ENCODE data around the gene TMEFF2. TPM values are rescaled to one million over a fixed set of nuclear protein-coding genes. Genes with fewer than 3 reads are reported as not detected.
A peak's percentile ranks its signal among the peaks of the same experiment; 100 is the strongest.

The TMEFF2 gene
- total and polyA plus RNA-seq, 10 of the 15 experiments (the other 5 are each of a cell fraction or from before 2014, with no cell fraction given): not detected

DNA sequence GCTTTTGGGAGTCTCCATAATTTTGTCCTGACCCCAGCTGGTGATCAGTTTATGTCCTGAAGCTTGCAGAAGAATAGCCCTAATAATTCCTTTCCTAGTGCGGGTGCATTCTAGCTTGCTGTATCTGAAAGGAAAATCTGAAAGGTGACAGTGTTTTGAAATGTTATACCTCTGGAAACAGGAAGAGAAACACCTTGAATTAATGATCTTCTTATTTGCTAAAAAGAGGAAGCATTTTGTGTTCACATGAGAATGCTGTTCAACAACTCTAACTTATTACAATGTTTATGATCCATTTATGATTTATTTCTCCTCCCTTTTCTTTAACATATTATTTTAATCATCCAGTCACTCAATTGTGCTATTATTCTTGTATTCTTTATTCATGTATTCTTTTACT is 280.9 kb downstream of the TMEFF2 start:
- FAIRE-seq (no peak), DNase-seq (ENCODE audit: low read depth, low spot score) (no peak), ATAC-seq (peak; percentile 22; the same call in 2 of the 3 replicates)
- Histone ChIP-seq H3K9ac (ENCODE audit: control insufficient read depth, insufficient read depth, low read length) (no peak overlapping the region), H3K4me1 (ENCODE audit: control insufficient read depth, insufficient read depth, low read length) (no peaks in the 10 kb centered on the region), H3K4me3 (no peak overlapping the region), H2AFZ (ENCODE audit: control insufficient read depth, low read depth, low read length) (no peak overlapping the region), H3K27me3 (replicated peaks in 1 of 2; ENCODE audit: control insufficient read depth in 2 of 2, insufficient read depth in 2 of 2, low read length in 1 of 2) (peaks cover 0 to 4% of the 10 kb centered on the region in 2 experiments; a peak in 1 of 4 replicates), H4K20me1 (ENCODE audit: control insufficient read depth, insufficient read depth) (no peaks in the 10 kb centered on the region), H3K36me3 (ENCODE audit: control insufficient read depth in 2 of 2, insufficient read depth in 2 of 2, low read length in 1 of 2) (no peaks in the 10 kb centered on the region), H3K27ac (ENCODE audit: control insufficient read depth, insufficient read depth) (no peak overlapping the region), H3K9me3 (replicated peaks; ENCODE audit: control insufficient read depth, insufficient read depth, low read length) (no peaks in the 10 kb centered on the region; the same call in 2 of the 3 replicates), H3K4me2 (ENCODE audit: control insufficient read depth, insufficient read depth) (no peak overlapping the region), H3K79me2 (ENCODE audit: control insufficient read depth, insufficient read depth, low read length) (no peaks in the 10 kb centered on the region)
- SMC1A ChIA-PET (ENCODE audit: uncharacterized antibody, unreplicated experiment): interaction anchor here (0.5 to 4.7 kb wide), 11 partner anchors 9 to 1275 kb away, joined by 3 to 21 read pairs (median 3); no protein-coding TSS in a partner anchor
- POLR2A ChIA-PET: interaction anchor here (0.6 to 1.1 kb wide), 3 partner anchors 29 to 235 kb away, joined by 3 to 5 read pairs (median 3); no protein-coding TSS in a partner anchor
- in situ Hi-C loops (cut with MboI): no loop called here
- RAD21 ChIA-PET (ENCODE audit: unreplicated experiment): interaction anchor here (1.2 to 1.5 kb wide), 6 partner anchors 8 to 42 kb away, joined by 3 to 4 read pairs (median 3); no protein-coding TSS in a partner anchor
- CTCF ChIA-PET: interaction anchor here (0.7 to 3.4 kb wide), 5 partner anchors 17 to 249 kb away, joined by 3 to 13 read pairs (median 3); no protein-coding TSS in a partner anchor
- WGBS (ENCODE audit: insufficient coverage, insufficient replicate concordance, low lambda C conversion rate, missing lambda C conversion rate): 50% methylated on average over 1 of the region's 1 CpG
- no TSS peak for BruUV-seq (replicated peaks)
- intact Hi-C loops (cut with micrococcal nuclease; ENCODE audit: unreplicated experiment): no loop called here
- TF ChIP-seq, protein P1, sequence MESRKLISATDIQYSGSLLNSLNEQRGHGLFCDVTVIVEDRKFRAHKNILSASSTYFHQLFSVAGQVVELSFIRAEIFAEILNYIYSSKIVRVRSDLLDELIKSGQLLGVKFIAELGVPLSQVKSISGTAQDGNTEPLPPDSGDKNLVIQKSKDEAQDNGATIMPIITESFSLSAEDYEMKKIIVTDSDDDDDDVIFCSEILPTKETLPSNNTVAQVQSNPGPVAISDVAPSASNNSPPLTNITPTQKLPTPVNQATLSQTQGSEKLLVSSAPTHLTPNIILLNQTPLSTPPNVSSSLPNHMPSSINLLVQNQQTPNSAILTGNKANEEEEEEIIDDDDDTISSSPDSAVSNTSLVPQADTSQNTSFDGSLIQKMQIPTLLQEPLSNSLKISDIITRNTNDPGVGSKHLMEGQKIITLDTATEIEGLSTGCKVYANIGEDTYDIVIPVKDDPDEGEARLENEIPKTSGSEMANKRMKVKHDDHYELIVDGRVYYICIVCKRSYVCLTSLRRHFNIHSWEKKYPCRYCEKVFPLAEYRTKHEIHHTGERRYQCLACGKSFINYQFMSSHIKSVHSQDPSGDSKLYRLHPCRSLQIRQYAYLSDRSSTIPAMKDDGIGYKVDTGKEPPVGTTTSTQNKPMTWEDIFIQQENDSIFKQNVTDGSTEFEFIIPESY (IDR thresholded peaks at IDR 0.05): no peak
- TF ChIP-seq KAT2A (conservative IDR thresholded peaks at IDR 0.05; ENCODE audit: control insufficient read depth, low read depth, low read length) (no peak), MTA2 (IDR thresholded peaks at IDR 0.05; ENCODE audit: low read depth) (peak; percentile 44; the same call in 1 of the 2 replicates), SIX5 (IDR thresholded peaks at IDR 0.05; ENCODE audit: low read depth, low read length, severe bottlenecking) (no peak), ESRRA (IDR thresholded peaks at IDR 0.05; ENCODE audit: low read length) (no peak), SPI1 (IDR thresholded peaks at IDR 0.05; ENCODE audit: borderline replicate concordance, insufficient read depth, low read depth, low read length) (peak; percentile 19; the same call in 1 of the 2 replicates), CHD2 (IDR thresholded peaks at IDR 0.05; ENCODE audit: borderline replicate concordance, low read depth, low read length) (no peak), PML (IDR thresholded peaks at IDR 0.05; ENCODE audit: low read length) (no peak), ZBED1 (IDR thresholded peaks at IDR 0.05; ENCODE audit: borderline replicate concordance) (no peak), SMAD5 (IDR thresholded peaks at IDR 0.05; ENCODE audit: low read depth) (no peak), CBX3 (IDR thresholded peaks at IDR 0.05; ENCODE audit: borderline replicate concordance, low read depth) (no peak), RAD51 (IDR thresholded peaks at IDR 0.05) (no peak), SIN3A (IDR thresholded peaks at IDR 0.05; ENCODE audit: low read depth, low read length) (no peak), CREB1 (IDR thresholded peaks at IDR 0.05; ENCODE audit: low read depth) (no peak), ZNF24 (IDR thresholded peaks at IDR 0.05) (peak; percentile 93), EGR1 (IDR thresholded peaks at IDR 0.05; ENCODE audit: borderline replicate concordance in 1 of 2, low read depth in 2 of 2, low read length in 2 of 2) (no peak), IKZF2 (IDR thresholded peaks at IDR 0.05) (peak in 1 of 2 experiments; percentile 37; a peak in 1 of 4 replicates)
- TF ChIP-seq, protein P2, sequence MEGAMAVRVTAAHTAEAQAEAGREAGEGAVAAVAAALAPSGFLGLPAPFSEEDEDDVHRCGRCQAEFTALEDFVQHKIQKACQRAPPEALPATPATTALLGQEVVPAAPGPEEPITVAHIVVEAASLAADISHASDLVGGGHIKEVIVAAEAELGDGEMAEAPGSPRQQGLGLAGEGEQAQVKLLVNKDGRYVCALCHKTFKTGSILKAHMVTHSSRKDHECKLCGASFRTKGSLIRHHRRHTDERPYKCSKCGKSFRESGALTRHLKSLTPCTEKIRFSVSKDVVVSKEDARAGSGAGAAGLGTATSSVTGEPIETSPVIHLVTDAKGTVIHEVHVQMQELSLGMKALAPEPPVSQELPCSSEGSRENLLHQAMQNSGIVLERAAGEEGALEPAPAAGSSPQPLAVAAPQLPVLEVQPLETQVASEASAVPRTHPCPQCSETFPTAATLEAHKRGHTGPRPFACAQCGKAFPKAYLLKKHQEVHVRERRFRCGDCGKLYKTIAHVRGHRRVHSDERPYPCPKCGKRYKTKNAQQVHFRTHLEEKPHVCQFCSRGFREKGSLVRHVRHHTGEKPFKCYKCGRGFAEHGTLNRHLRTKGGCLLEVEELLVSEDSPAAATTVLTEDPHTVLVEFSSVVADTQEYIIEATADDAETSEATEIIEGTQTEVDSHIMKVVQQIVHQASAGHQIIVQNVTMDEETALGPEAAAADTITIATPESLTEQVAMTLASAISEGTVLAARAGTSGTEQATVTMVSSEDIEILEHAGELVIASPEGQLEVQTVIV (IDR thresholded peaks at IDR 0.05; ENCODE audit: borderline replicate concordance, partially characterized antibody): no peak
